ENCODE data around the gene PPM1A. TPM values are rescaled to one million over a fixed set of nuclear protein-coding genes. Genes with fewer than 3 reads are reported as not detected.

PPM1A gene
- total RNA-seq, 3 donors from 2014 or later (not counting 1 experiment from before 2014, with no cell fraction given), result 118 to 126 (median 119) TPM

- Histone ChIP-seq H3K27ac (ENCODE audit: low read length) (no peak overlapping the region), H3K27me3 (ENCODE audit: control insufficient read depth, insufficient read depth, low read length) (no peaks in the 10 kb centered on the region), H3K4me3 (ENCODE audit: low read length) (no peak overlapping the region), H3K9me3 (ENCODE audit: control insufficient read depth, insufficient read depth, low read length) (no peaks in the 10 kb centered on the region), H3K4me1 (ENCODE audit: control insufficient read depth, insufficient read depth, low read length) (no peaks in the 10 kb centered on the region), H3K36me3 (ENCODE audit: control insufficient read depth, insufficient read depth, low read length) (no peaks in the 10 kb centered on the region)
- DNase-seq (no peak), ATAC-seq (no peak)
- Mint-ChIP-seq H3K4me3 (no peak overlapping the region), H3K36me3 (no peaks in the 10 kb centered on the region), H3K9me3 (no peaks in the 10 kb centered on the region), H3K27ac (no peak overlapping the region), H3K4me1 (no peaks in the 10 kb centered on the region), H3K27me3 (ENCODE audit: low read depth in 2 of 2) (peaks cover 18 to 41% of the 10 kb centered on the region in 2 donors)
- intact Hi-C loops (cut with micrococcal nuclease), result no loop called here
- WGBS (ENCODE audit: insufficient coverage), result no CpG with 5 or more reads among the region's 1 CpG
- no peak for TF ChIP-seq CTCF (IDR thresholded peaks at IDR 0.05)
Observed at GRCh38 chr14:60210703-60211102, 38.3 kb upstream of the PPM1A start.

- no peak overlapping the region for H3K4me3 Mint-ChIP-seq
- Histone ChIP-seq H3K36me3 (ENCODE audit: control insufficient read depth, insufficient read depth, low read length) (no peaks in the 10 kb centered on the region), H3K4me3 (ENCODE audit: low read length) (no peak overlapping the region), H3K27me3 (ENCODE audit: control insufficient read depth, insufficient read depth, low read length) (no peaks in the 10 kb centered on the region), H3K4me1 (ENCODE audit: control insufficient read depth, insufficient read depth, low read length) (no peaks in the 10 kb centered on the region), H3K9me3 (ENCODE audit: control insufficient read depth, insufficient read depth, low read length) (no peaks in the 10 kb centered on the region), H3K27ac (ENCODE audit: low read length) (no peak overlapping the region)
- 95% methylated on average over 3 of the region's 3 CpGs for WGBS (ENCODE audit: insufficient coverage)
- peaks cover 16 to 36% of the 10 kb centered on the region in 2 donors for H3K27me3 Mint-ChIP-seq (ENCODE audit: low read depth in 2 of 2)
- no peak for DNase-seq
- no peaks in the 10 kb centered on the region for H3K4me1 Mint-ChIP-seq
- no peak for TF ChIP-seq CTCF (IDR thresholded peaks at IDR 0.05)
- no peak for ATAC-seq
- no peak overlapping the region for H3K27ac Mint-ChIP-seq
- H3K9me3 Mint-ChIP-seq, result no peaks in the 10 kb centered on the region
- intact Hi-C loops (cut with micrococcal nuclease), result no loop called here
- H3K36me3 Mint-ChIP-seq, result no peaks in the 10 kb centered on the region
Observed at GRCh38 chr14:60211153-60211552, 37.9 kb upstream of the PPM1A start.

- no peaks in the 10 kb centered on the region for H3K9me3 Mint-ChIP-seq
- Histone ChIP-seq H3K36me3 (ENCODE audit: control insufficient read depth, insufficient read depth, low read length) (no peaks in the 10 kb centered on the region), H3K4me3 (ENCODE audit: low read length) (no peak overlapping the region), H3K9me3 (ENCODE audit: control insufficient read depth, insufficient read depth, low read length) (no peaks in the 10 kb centered on the region), H3K27ac (ENCODE audit: low read length) (no peak overlapping the region), H3K27me3 (ENCODE audit: control insufficient read depth, insufficient read depth, low read length) (no peaks in the 10 kb centered on the region), H3K4me1 (ENCODE audit: control insufficient read depth, insufficient read depth, low read length) (no peaks in the 10 kb centered on the region)
- H3K27ac Mint-ChIP-seq, result no peak overlapping the region
- no peak overlapping the region for H3K4me3 Mint-ChIP-seq
- H3K4me1 Mint-ChIP-seq, result no peaks in the 10 kb centered on the region
- WGBS (ENCODE audit: insufficient coverage), result 80% methylated on average over 5 of the region's 5 CpGs
- H3K36me3 Mint-ChIP-seq, result no peaks in the 10 kb centered on the region
- TF ChIP-seq CTCF (IDR thresholded peaks at IDR 0.05), result no peak
- H3K27me3 Mint-ChIP-seq (ENCODE audit: low read depth in 2 of 2), result peaks cover 8 to 25% of the 10 kb centered on the region in 2 donors
- DNase-seq, result no peak
- intact Hi-C loops (cut with micrococcal nuclease), result no loop called here
- ATAC-seq, result peak in 1 of 3 donors; percentile 39
Observed at GRCh38 chr14:60212503-60213371, 36.3 kb upstream of the PPM1A start.

Measured in natural killer cell (primary cell).